Measurements from ENCODE around the gene TMEM140.
"Not testable (repeated sequence)": the region's sequence is repeated elsewhere in the genome, so short reads cannot be mapped to it uniquely, and the experiment has no call there.

The TMEM140 gene

DNA sequence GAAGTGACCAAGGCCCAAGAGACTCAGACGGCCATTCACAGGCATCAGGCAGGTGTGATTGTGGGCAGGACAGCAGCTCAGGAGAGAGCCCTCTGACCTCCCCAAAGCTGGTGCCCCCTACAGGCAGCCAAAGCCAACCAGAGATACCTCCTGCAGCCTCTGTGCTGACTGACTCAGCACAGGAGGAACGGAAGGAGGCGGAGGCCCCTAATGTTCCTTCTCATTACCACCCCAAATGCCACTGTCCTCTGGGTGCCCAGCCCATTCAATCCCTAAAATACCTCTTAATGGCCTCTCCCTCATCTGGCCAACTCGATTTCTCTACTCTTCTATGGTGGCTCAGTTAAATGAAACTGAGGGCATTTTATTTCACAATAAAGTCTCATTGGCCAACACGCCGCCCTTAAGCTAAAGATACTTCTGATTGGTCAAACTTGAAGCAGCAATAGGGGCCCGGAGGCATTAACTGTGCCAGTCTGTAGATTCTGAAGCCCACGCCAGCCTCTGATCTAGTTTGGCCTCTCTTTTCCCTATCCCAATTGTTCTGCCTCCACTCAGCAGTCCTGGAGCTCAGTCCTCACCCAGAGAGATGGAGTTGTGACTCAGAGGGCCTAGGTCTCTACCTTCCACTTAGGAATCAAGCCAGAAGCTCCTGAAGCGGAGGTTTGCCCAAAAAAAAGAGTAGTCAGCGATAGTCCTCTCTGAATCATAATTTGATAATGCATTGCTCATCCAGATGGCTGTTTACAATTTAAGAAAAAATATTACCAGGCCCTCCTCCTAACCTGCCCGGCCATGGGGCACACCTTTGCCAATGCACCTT lies 21.5 kb downstream of the TMEM140 start:
- H3K9me3 ChIP-seq (ENCODE audit: control insufficient read depth, low read length) = no peaks in the 10 kb centered on the region
- H3K4me1 ChIP-seq (ENCODE audit: control insufficient read depth, insufficient read depth, low read length) = peaks cover 24% of the 10 kb centered on the region
- peak overlapping the region; percentile 90 for H3K9ac ChIP-seq (ENCODE audit: low read length)
- no peaks in the 10 kb centered on the region for H3K27me3 ChIP-seq (ENCODE audit: control insufficient read depth, insufficient read depth, low read length)
- peak overlapping the region; percentile 85 for H3K4me3 ChIP-seq (ENCODE audit: low read length)
- no peaks in the 10 kb centered on the region for H3K36me3 ChIP-seq (ENCODE audit: control insufficient read depth, insufficient read depth, low read length)

DNA sequence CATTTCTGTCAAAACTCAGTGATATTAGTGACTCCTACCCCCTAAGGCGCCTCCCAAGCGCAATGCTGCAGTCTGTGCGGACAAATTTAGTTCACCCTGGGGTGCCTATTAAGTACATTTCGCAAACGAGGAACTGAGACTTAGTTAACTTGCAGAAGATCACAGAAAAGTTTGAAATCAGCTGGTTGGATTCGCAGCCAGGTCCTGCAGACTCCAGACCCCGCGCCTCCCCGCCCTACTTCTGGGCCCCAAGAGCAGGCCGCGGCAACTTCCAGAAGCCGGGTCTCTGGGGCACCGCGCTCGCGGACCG lies 22.0 kb downstream of the TMEM140 start:
- Histone ChIP-seq H3K36me3 (ENCODE audit: control insufficient read depth, insufficient read depth, low read length) (no peaks in the 10 kb centered on the region), H3K9me3 (ENCODE audit: control insufficient read depth, low read length) (no peaks in the 10 kb centered on the region), H3K9ac (ENCODE audit: low read length) (peak overlapping the region; percentile 90), H3K4me3 (ENCODE audit: low read length) (peak overlapping the region; percentile 85), H3K27me3 (ENCODE audit: control insufficient read depth, insufficient read depth, low read length) (no peaks in the 10 kb centered on the region), H3K4me1 (ENCODE audit: control insufficient read depth, insufficient read depth, low read length) (peaks cover 24% of the 10 kb centered on the region)

DNA sequence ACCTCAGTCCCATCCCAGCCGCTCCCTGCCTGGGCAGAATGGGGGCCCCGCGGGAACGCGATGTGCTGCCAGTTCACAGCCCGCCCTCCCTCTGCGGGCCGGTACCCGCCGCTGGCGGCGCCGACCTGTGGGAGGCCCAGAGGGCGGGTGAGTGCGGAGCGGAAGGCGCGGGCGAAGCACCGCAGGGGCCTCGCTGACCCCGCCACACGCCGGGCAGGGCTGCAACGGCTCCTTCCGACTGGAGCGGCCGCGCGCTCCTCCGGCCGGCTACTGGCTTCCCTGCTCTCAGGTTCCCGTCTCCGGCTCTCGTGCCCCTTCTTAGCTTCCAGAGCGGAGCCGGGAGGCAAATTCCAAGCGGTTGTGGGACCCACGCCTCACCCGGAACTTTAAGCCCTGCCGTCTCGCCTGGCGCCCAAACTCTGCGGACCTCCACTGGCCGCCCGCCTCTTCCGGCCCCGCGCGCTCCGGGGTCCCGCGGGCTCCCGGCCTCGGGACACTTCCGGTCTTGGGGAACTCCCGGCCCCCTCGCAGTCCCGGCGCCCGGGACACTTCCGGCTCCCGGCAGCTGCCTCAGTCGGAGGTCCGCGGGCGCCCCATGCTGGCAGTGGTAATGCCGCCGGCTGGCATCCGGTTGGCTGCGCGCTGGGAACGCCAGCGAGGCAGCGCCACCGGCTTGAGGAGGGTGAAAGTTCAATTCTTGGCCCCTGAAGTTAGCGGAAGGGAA lies 22.6 kb downstream of the TMEM140 start, which contains the start of gene CYREN:
Gene CYREN, minus strand, starts transcription at position 434 of the 724 bp plus-strand sequence. CDS start 1,785 bp downstream, outside the sequence.
- H3K27me3 ChIP-seq (ENCODE audit: control insufficient read depth, insufficient read depth, low read length) = no peaks in the 10 kb centered on the region
- peak within 1 kb of the TSS; percentile 90 for H3K9ac ChIP-seq (ENCODE audit: low read length)
- peaks cover 24% of the 10 kb centered on the region for H3K4me1 ChIP-seq (ENCODE audit: control insufficient read depth, insufficient read depth, low read length)
- H3K36me3 ChIP-seq (ENCODE audit: control insufficient read depth, insufficient read depth, low read length) = no peaks in the 10 kb centered on the region
- H3K9me3 ChIP-seq (ENCODE audit: control insufficient read depth, low read length) = no peaks in the 10 kb centered on the region
- peak within 1 kb of the TSS; percentile 85 for H3K4me3 ChIP-seq (ENCODE audit: low read length)

DNA sequence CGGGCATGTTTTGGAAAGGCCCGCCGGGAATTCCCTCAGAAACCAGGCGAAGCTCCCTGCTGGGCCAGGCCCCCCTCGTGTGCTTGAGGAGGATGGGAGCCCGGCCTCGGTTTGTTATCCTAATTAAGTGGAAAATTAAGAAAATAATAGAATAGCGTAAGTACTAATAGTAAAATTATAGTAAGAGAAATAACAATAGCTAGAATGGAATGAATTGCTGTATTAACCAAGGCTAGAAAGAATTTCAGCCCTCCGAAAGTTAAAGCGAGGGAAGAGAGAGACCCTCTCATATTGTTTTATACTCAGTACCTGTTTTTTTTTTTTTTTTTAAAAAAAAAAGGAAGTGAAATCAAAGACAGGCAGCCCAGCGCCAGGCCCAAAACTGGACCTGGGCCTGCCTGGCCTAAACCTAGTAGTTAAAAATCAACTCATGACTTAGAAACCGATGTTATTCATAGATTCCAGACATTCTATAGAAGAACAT lies 23.2 kb downstream of the TMEM140 start:
- not testable (repeated sequence) for H3K9me3 ChIP-seq (ENCODE audit: control insufficient read depth, low read length); H3K27me3 ChIP-seq (ENCODE audit: control insufficient read depth, insufficient read depth, low read length); H3K4me3 ChIP-seq (ENCODE audit: low read length); H3K36me3 ChIP-seq (ENCODE audit: control insufficient read depth, insufficient read depth, low read length)
- H3K4me1 ChIP-seq (ENCODE audit: control insufficient read depth, insufficient read depth, low read length) = peaks cover 24% of the 10 kb centered on the region
- H3K9ac ChIP-seq (ENCODE audit: low read length) = peak overlapping the region; percentile 90

DNA sequence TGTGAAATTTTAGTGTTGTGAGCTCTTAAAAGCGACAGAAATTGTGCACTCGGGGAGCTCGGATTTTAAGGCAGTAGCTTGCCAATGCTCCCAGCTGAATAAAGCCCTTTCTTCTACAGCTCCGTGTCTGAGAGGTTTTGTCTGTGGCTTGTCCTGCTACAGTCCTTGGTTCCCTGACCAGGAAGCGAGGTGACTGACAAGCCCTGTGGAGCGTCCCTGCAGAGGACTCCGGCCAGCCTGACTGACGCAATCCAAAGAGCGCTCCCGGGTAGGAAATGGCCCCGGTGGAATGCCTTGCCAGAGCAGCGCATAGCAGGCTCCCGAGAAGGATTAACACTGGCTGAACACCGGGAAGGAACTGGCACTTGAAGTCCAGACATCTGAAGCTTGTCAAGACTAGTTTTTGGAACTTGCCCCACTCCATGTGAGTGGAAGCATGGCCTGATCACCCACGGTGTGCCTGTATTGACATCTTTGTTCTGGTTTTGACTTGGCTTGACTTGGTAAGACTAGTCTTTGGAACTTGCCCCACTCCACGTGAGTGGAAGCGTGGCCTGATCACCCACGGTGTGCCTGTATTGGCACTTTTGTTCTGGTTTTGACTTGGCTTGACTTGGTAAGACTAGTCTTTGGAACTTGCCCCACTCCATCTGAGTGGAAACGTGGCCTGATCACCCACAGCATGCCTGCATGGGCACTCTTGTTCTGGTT lies 23.9 kb downstream of the TMEM140 start:
- H3K4me3 ChIP-seq (ENCODE audit: low read length); H3K27me3 ChIP-seq (ENCODE audit: control insufficient read depth, insufficient read depth, low read length); H3K9me3 ChIP-seq (ENCODE audit: control insufficient read depth, low read length); H3K36me3 ChIP-seq (ENCODE audit: control insufficient read depth, insufficient read depth, low read length); H3K9ac ChIP-seq (ENCODE audit: low read length): not testable (repeated sequence)
- peaks cover 24% of the 10 kb centered on the region for H3K4me1 ChIP-seq (ENCODE audit: control insufficient read depth, insufficient read depth, low read length)

GRCh38 chr7:135173916-135174315 lies 26.0 kb downstream of the TMEM140 start:
- peaks cover 22% of the 10 kb centered on the region for H3K4me1 ChIP-seq (ENCODE audit: control insufficient read depth, insufficient read depth, low read length)
- not testable (repeated sequence) for H3K36me3 ChIP-seq (ENCODE audit: control insufficient read depth, insufficient read depth, low read length); H3K4me3 ChIP-seq (ENCODE audit: low read length); H3K27me3 ChIP-seq (ENCODE audit: control insufficient read depth, insufficient read depth, low read length); H3K9me3 ChIP-seq (ENCODE audit: control insufficient read depth, low read length); H3K9ac ChIP-seq (ENCODE audit: low read length)

DNA sequence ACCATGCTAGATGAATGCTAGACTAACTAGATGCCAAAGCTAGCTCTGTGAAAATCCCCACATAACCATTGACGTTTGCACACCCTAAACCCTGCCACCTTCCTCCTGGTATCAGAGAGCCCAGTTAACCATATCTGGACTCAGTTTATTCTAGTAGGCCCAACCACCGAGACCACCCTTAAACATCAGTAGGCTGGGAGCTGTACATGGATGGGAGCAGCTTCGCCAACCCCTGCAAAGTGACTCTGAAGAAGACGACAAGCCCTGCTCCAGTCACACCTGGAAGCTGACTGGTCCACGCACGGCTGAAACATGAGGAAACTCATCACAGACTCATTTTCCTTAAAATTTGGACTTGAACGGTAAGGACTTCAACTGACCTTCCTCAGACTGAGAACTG lies 27.1 kb downstream of the TMEM140 start:
- Histone ChIP-seq H3K4me1 (ENCODE audit: control insufficient read depth, insufficient read depth, low read length) (peaks cover 22% of the 10 kb centered on the region), H3K4me3 (ENCODE audit: low read length) (no peak overlapping the region), H3K36me3 (ENCODE audit: control insufficient read depth, insufficient read depth, low read length) (no peaks in the 10 kb centered on the region), H3K9me3 (ENCODE audit: control insufficient read depth, low read length) (no peaks in the 10 kb centered on the region), H3K27me3 (ENCODE audit: control insufficient read depth, insufficient read depth, low read length) (no peaks in the 10 kb centered on the region), H3K9ac (ENCODE audit: low read length) (no peak overlapping the region)

- no peaks in the 10 kb centered on the region for H3K27me3 ChIP-seq (ENCODE audit: control insufficient read depth, insufficient read depth, low read length)
- H3K9me3 ChIP-seq (ENCODE audit: control insufficient read depth, low read length) = peaks cover 4% of the 10 kb centered on the region
- peaks cover 24% of the 10 kb centered on the region for H3K4me1 ChIP-seq (ENCODE audit: control insufficient read depth, insufficient read depth, low read length)
- H3K4me3 ChIP-seq (ENCODE audit: low read length) = no peak overlapping the region
- H3K9ac ChIP-seq (ENCODE audit: low read length) = no peak overlapping the region
- H3K36me3 ChIP-seq (ENCODE audit: control insufficient read depth, insufficient read depth, low read length) = no peaks in the 10 kb centered on the region
Measured at GRCh38 chr7:135175931-135176330, 28.1 kb downstream of the TMEM140 start.

- H3K9me3 ChIP-seq (ENCODE audit: control insufficient read depth, low read length) = peaks cover 7% of the 10 kb centered on the region
- H3K4me1 ChIP-seq (ENCODE audit: control insufficient read depth, insufficient read depth, low read length) = peaks cover 24% of the 10 kb centered on the region
- H3K4me3 ChIP-seq (ENCODE audit: low read length) = no peak overlapping the region
- H3K27me3 ChIP-seq (ENCODE audit: control insufficient read depth, insufficient read depth, low read length) = no peaks in the 10 kb centered on the region
- no peak overlapping the region for H3K9ac ChIP-seq (ENCODE audit: low read length)
- H3K36me3 ChIP-seq (ENCODE audit: control insufficient read depth, insufficient read depth, low read length) = no peaks in the 10 kb centered on the region
Measured at GRCh38 chr7:135177028-135177696, 29.3 kb downstream of the TMEM140 start.

DNA sequence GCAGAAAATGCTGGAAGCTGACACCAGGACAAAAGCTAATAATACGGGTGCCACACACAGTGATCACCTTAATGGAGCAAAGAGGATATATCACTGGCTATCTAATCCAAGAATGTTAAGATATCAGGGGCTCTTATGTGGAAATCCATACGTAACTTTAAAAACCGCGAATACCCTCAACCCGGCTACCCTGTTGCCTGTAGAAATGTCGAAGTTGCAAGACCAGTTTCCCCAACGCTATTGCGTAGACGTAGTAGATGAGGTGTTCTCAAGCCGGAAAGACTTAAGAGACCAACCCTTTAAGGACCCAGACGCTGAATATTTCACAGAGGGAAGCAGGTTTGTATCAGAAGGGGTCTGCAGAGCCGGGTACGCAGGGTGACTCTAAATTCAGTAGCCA lies 30.5 kb downstream of the TMEM140 start:
- H3K9ac ChIP-seq (ENCODE audit: low read length) = no peak overlapping the region
- H3K4me3 ChIP-seq (ENCODE audit: low read length) = no peak overlapping the region
- H3K4me1 ChIP-seq (ENCODE audit: control insufficient read depth, insufficient read depth, low read length) = peaks cover 24% of the 10 kb centered on the region
- H3K9me3 ChIP-seq (ENCODE audit: control insufficient read depth, low read length) = peaks cover 7% of the 10 kb centered on the region
- no peaks in the 10 kb centered on the region for H3K27me3 ChIP-seq (ENCODE audit: control insufficient read depth, insufficient read depth, low read length)
- H3K36me3 ChIP-seq (ENCODE audit: control insufficient read depth, insufficient read depth, low read length) = no peaks in the 10 kb centered on the region

DNA sequence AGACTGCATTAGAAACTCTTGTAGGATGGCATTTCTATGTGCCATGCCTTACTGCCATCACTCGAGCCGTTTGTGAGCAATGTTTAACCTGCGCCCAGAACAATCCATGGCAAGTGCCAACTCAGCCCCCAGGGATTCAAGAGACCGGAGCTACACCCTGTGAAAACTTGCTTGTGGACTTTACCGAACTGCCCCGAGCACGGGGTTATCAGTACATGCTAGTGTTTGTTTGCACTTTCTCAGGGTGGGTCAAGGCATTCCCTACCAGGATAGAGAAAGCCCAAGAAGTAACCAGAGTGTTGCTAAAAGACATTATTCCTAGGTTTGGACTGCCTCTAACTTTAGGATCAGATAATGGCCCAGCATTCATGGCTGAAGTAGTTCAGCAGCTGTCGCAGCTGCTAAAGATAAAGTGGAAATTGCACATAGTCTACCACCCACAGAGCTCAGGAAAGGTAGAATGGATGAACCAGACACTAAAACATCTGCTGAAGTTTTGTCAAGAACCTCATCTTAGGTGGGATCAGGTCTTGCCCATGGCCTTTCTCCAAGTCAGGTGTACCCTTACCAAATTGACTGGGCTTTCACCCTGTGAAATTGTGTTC lies 31.6 kb downstream of the TMEM140 start:
- Histone ChIP-seq H3K9ac (ENCODE audit: low read length) (no peak overlapping the region), H3K36me3 (ENCODE audit: control insufficient read depth, insufficient read depth, low read length) (no peaks in the 10 kb centered on the region), H3K27me3 (ENCODE audit: control insufficient read depth, insufficient read depth, low read length) (no peaks in the 10 kb centered on the region), H3K4me1 (ENCODE audit: control insufficient read depth, insufficient read depth, low read length) (peaks cover 24% of the 10 kb centered on the region), H3K9me3 (ENCODE audit: control insufficient read depth, low read length) (peaks cover 7% of the 10 kb centered on the region), H3K4me3 (ENCODE audit: low read length) (peak overlapping the region; percentile 27)

Measured in mucosa of stomach (tissue), 1 donor.